NB4 (cell line): Measurements from ENCODE around the gene QARS1.

Source experiments
- CTCF ChIP-seq: IDR thresholded peaks from one replicate; pipeline ENCODE4 v1.5.1; 2012; ENCODE audit warnings: low read depth, low read length
- POLR2A ChIP-seq: IDR thresholded peaks from 2 replicates; pipeline ENCODE4 v1.6.1; 2011; ENCODE audit warnings: mild to moderate bottlenecking; ENCODE audit not compliant: insufficient read length; ENCODE audit errors: extremely low read depth

- TF ChIP-seq CTCF: no peak
- no peak for TF ChIP-seq POLR2A
These were observed 16.7 kb upstream of the QARS1 start for GRCh38 chr3:49121132-49121736.
